Ascending aorta (tissue), 2 donors: ENCODE results near the gene DUSP7. TPM values are rescaled to one million over a fixed set of nuclear protein-coding genes. Genes with fewer than 3 reads are reported as not detected.
A peak's percentile ranks its signal among the peaks of the same experiment; 100 is the strongest.

Experiments used
- DNase-seq, 2 donors: peaks; one replicate each; pipeline ENCODE4 v3.0.0-alpha.2; 2019; ENCODE audit warnings: low spot score in 2 of 2
- H3K27ac ChIP-seq, 2 donors: fragments of 200-600 bp; sonication (generic); one replicate each; pipeline ENCODE4 v1.5.1; 2016 to 2017; ENCODE audit warnings: mild to moderate bottlenecking in 1 of 2
- H3K27me3 ChIP-seq: fragments of 200-600 bp; sonication (generic); one replicate; pipeline ENCODE4 v1.5.1; 2017
- H3K36me3 ChIP-seq, 2 donors: fragments of 200-600 bp; sonication (generic); one replicate each; pipeline ENCODE4 v1.5.1; 2016
- H3K4me1 ChIP-seq, 2 donors: fragments of 200-600 bp; sonication (generic); one replicate each; pipeline ENCODE4 v1.5.1; 2016 to 2017; ENCODE audit warnings: mild to moderate bottlenecking in 1 of 2
- H3K4me3 ChIP-seq, 2 donors: fragments of 200-600 bp; sonication (generic); one replicate each; pipeline ENCODE4 v1.5.1; 2016 to 2017; ENCODE audit warnings: mild to moderate bottlenecking in 1 of 2
- H3K9me3 ChIP-seq, 2 donors: fragments of 200-600 bp; sonication (generic); one replicate each; pipeline ENCODE4 v1.5.1; 2016
- CTCF ChIP-seq, 3 experiments: fragments of 200-600 bp in 2 of 3; fragments of 450-650 bp in 1 of 3; sonication (generic) in 2 of 3; IDR thresholded peaks; one replicate each; pipeline ENCODE4 v1.5.1; 2016 to 2019; ENCODE audit warnings: antibody characterized with exemption in 3 of 3, mild to moderate bottlenecking in 1 of 3, moderate library complexity in 1 of 3
- intact Hi-C: fragments of 100-400 bp; cut with DNase I; formaldehyde crosslinking; loops from one replicate; pipeline ENCODE4 v1.15.1; 2023
- total RNA-seq: library from RNA; depleted of rRNA; stranded (reverse); fragments of >200 nt; gene quantifications from one replicate; pipeline ENCODE4 v1.1.0, GENCODE V29; 2016

The DUSP7 gene
- total RNA-seq, 1 donor from 2014 or later: 76.5 TPM

- Histone ChIP-seq H3K27ac (peak overlapping the region; percentile 91 to 96), H3K27me3 (no peaks in the 10 kb centered on the region), H3K4me1 (peaks cover 34 to 69% of the 10 kb centered on the region in 2 donors), H3K36me3 (no peaks in the 10 kb centered on the region), H3K4me3 (peak overlapping the region in 1 of 2 donors; percentile 40), H3K9me3 (no peaks in the 10 kb centered on the region)
- DNase-seq: no peak
- no peak for TF ChIP-seq CTCF (IDR thresholded peaks at IDR 0.05)
- intact Hi-C loops: loop anchor here (2.0 kb wide), 1 partner anchor 24 kb away; no protein-coding TSS in a partner anchor
Observed at GRCh38 chr3:52023101-52023770, 33.1 kb downstream of the DUSP7 start.

- DNase-seq: peak in 1 of 2 donors; percentile 85
- Histone ChIP-seq H3K4me1 (peaks cover 34 to 76% of the 10 kb centered on the region in 2 donors), H3K27ac (peak overlapping the region; percentile 91 to 96)
Observed at GRCh38 chr3:52022323-52023100, 33.9 kb downstream of the DUSP7 start.

GRCh38 chr3:52021489-52022268 lies 34.7 kb downstream of the DUSP7 start:
- no peak for DNase-seq
- H3K4me3 ChIP-seq: no peak overlapping the region
- no peak for TF ChIP-seq CTCF (IDR thresholded peaks at IDR 0.05)
- H3K9me3 ChIP-seq: no peaks in the 10 kb centered on the region
- H3K4me1 ChIP-seq: peaks cover 34 to 84% of the 10 kb centered on the region in 2 donors
- H3K36me3 ChIP-seq: no peaks in the 10 kb centered on the region
- no peaks in the 10 kb centered on the region for H3K27me3 ChIP-seq
- intact Hi-C loops: loop anchor here (2.0 kb wide), 1 partner anchor 25 kb away; no protein-coding TSS in a partner anchor
- peak overlapping the region; percentile 91 to 96 for H3K27ac ChIP-seq

More at GRCh38 chr3:52022323-52023100, 33.9 kb downstream of the DUSP7 start:
- Histone ChIP-seq H3K4me3 (peak overlapping the region in 1 of 2 donors; percentile 40), H3K36me3 (no peaks in the 10 kb centered on the region), H3K27me3 (no peaks in the 10 kb centered on the region), H3K9me3 (no peaks in the 10 kb centered on the region)
- no peak for TF ChIP-seq CTCF (IDR thresholded peaks at IDR 0.05)
- intact Hi-C loops: loop anchor here (2.0 kb wide), 1 partner anchor 24 kb away; no protein-coding TSS in a partner anchor

GRCh38 chr3:52020796-52021195 lies 35.6 kb downstream of the DUSP7 start:
- no peaks in the 10 kb centered on the region for H3K9me3 ChIP-seq
- H3K27ac ChIP-seq: peak overlapping the region; percentile 91 to 96
- TF ChIP-seq CTCF (IDR thresholded peaks at IDR 0.05): no peak
- H3K4me3 ChIP-seq: no peak overlapping the region
- H3K4me1 ChIP-seq: peaks cover 34 to 88% of the 10 kb centered on the region in 2 donors
- H3K27me3 ChIP-seq: no peaks in the 10 kb centered on the region
- no peaks in the 10 kb centered on the region for H3K36me3 ChIP-seq
- intact Hi-C loops: no loop called here
- no peak for DNase-seq

GRCh38 chr3:52019352-52020080 lies 36.9 kb downstream of the DUSP7 start:
- no peaks in the 10 kb centered on the region for H3K36me3 ChIP-seq
- TF ChIP-seq CTCF (IDR thresholded peaks at IDR 0.05): no peak
- no peak overlapping the region for H3K4me3 ChIP-seq
- peaks cover 34 to 81% of the 10 kb centered on the region in 2 donors for H3K4me1 ChIP-seq
- H3K27me3 ChIP-seq: no peaks in the 10 kb centered on the region
- peak; percentile 33 to 95 for DNase-seq
- intact Hi-C loops: loop anchor here (1.0 to 2.0 kb wide), 2 partner anchors 21 to 71 kb away; no protein-coding TSS in a partner anchor
- H3K27ac ChIP-seq: peak overlapping the region; percentile 91 to 96
- no peaks in the 10 kb centered on the region for H3K9me3 ChIP-seq
